HG02938 (cell line): ENCODE results near the gene ENTHD1.

Experiments used
- ATAC-seq: cut with Tn5 transposase; IDR thresholded peaks from one replicate; pipeline ENCODE4 v1.9.1; 2021; ENCODE audit warnings: mild to moderate bottlenecking, moderate library complexity; ENCODE audit not compliant: unreplicated experiment

ENTHD1 gene

DNA sequence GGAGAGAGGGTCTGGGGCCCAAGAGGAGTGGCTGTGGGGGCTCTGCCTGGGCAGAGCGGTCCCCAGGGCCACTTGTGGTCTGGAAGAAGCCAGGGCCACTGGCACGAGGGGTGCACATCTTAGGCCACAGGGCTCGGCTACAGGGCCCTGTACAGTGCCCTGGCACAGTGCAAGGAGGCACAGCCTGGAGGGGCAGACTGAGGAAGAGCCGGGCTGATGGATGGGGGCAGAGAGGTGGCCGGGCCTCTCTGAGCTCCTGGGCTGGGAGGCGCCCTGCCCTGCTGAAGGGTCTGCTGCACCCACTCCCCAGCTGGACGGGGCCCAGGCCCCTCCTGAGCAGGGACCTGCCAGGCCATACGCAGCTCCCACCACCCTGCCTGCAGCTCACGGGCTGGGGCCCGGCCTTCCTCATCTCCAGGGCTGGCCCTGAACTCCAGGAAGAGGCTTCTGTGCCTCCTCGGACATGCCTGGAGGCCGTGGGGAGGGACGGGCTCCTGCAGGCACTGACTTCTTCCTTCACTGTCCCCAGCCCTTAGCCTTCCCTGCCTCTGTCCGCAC lies 199.5 kb downstream of the ENTHD1 start:
- ATAC-seq: no peak
